VCaP (cell line): ENCODE results near the gene MAN2C1.
"Not testable (repeated sequence)": the region's sequence is repeated elsewhere in the genome, so short reads cannot be mapped to it uniquely, and the experiment has no call there.

Source experiments
- H3K27ac ChIP-seq: fragments of 450-650 bp; 2 replicates; pipeline ENCODE4 v1.5.1; 2017
- TF ChIP-seq, protein P1 (sequence below): fragments of 450-650 bp; conservative IDR thresholded peaks from 2 replicates; pipeline ENCODE4 v1.5.1; 2017; ENCODE audit warnings: mild to moderate bottlenecking, moderate library complexity

Gene MAN2C1

GRCh38 chr15:75354454-75354853 is 14.0 kb downstream of the MAN2C1 start:
- H3K27ac ChIP-seq = no peak overlapping the region
- TF ChIP-seq, protein P1, sequence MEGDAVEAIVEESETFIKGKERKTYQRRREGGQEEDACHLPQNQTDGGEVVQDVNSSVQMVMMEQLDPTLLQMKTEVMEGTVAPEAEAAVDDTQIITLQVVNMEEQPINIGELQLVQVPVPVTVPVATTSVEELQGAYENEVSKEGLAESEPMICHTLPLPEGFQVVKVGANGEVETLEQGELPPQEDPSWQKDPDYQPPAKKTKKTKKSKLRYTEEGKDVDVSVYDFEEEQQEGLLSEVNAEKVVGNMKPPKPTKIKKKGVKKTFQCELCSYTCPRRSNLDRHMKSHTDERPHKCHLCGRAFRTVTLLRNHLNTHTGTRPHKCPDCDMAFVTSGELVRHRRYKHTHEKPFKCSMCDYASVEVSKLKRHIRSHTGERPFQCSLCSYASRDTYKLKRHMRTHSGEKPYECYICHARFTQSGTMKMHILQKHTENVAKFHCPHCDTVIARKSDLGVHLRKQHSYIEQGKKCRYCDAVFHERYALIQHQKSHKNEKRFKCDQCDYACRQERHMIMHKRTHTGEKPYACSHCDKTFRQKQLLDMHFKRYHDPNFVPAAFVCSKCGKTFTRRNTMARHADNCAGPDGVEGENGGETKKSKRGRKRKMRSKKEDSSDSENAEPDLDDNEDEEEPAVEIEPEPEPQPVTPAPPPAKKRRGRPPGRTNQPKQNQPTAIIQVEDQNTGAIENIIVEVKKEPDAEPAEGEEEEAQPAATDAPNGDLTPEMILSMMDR = no peak

- TF ChIP-seq, protein P1 = no peak
- H3K27ac ChIP-seq = no peak overlapping the region
These were observed 14.8 kb downstream of the MAN2C1 start for GRCh38 chr15:75353604-75354003.

DNA sequence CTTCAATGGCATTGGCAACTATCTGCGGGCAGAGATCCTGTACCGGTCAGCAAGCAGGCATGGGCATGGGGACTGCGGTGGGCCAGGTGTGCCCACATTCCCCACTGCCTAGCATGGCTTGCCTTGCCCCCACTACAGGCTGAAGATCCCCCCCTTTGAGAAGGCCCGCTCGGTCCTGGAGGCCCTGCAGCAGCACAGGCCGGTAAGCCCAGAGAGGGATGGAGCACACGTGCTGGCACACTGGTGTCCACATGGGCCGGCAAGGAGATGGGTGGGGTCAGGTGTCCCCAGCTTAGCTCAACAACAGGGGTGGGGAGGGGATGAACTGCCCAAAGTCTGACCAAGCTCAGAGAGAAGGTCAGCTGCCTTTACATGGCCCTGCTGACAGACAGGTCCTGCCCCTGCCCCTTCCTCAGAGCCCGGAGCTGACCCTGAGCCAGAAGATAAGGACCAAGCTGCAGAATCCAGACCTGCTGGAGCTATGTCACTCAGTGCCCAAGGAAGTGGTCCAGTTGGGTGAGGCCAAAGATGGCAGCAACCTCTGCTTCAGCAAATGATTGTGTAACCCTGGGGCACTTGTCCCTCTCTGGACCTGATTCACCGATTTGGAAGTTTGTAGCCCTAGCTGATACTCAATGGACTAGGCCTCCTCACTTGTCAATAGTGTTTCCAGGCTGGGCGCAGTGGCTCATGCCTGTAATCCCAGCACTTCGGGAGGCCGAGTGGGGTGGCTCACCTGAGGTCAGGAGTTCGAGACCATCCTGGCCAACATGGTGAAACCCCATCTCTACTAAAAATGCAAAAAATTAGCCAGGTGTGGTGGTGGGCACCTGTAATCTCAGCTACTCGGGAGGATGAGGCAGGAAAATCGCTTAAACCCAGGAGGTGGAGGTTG is 16.0 kb downstream of the MAN2C1 start:
- TF ChIP-seq, protein P1 = no peak
- H3K27ac ChIP-seq = no peak overlapping the region

DNA sequence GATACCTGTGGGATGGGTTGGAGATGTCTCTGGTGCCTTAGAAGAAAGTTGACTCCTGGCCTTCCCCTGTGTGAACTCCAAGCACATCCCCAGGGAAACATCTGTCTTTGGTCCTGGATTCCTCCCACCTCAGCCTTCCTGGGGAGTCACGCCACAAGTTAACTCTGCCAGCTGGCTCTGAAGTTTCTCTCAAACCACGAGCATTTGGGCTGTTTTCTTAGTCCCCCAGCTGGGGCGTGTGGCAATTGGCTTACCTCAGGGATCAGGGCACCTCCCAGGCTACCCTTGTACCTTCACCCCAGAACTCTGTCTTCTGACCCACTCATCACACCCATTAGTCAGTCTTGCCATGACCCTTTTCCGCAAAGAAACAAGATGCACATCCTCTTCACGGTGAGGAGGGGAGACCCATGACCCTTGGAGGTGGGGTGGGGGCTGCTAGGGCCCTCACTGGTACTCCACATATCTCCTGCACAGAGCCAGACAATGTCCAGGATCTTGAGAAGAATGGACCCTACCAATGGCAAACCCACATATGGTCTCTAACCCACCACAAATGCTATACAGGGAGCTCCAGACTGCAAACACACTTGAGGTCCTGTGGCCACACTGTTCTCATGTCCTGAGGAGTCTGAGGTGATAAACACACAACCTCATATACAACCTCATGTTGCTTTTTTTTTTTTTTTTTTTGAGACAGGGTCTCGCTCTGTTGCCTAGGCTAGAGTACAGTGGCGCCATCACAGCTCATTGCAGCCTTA is 17.6 kb downstream of the MAN2C1 start:
- TF ChIP-seq, protein P1 = no peak
- H3K27ac ChIP-seq = no peak overlapping the region

GRCh38 chr15:75349851-75350588 is 18.4 kb downstream of the MAN2C1 start:
- no peak overlapping the region for H3K27ac ChIP-seq
- TF ChIP-seq, protein P1 = no peak

- H3K27ac ChIP-seq = not testable (repeated sequence)
These were observed 19.1 kb downstream of the MAN2C1 start for GRCh38 chr15:75349351-75349669.

DNA sequence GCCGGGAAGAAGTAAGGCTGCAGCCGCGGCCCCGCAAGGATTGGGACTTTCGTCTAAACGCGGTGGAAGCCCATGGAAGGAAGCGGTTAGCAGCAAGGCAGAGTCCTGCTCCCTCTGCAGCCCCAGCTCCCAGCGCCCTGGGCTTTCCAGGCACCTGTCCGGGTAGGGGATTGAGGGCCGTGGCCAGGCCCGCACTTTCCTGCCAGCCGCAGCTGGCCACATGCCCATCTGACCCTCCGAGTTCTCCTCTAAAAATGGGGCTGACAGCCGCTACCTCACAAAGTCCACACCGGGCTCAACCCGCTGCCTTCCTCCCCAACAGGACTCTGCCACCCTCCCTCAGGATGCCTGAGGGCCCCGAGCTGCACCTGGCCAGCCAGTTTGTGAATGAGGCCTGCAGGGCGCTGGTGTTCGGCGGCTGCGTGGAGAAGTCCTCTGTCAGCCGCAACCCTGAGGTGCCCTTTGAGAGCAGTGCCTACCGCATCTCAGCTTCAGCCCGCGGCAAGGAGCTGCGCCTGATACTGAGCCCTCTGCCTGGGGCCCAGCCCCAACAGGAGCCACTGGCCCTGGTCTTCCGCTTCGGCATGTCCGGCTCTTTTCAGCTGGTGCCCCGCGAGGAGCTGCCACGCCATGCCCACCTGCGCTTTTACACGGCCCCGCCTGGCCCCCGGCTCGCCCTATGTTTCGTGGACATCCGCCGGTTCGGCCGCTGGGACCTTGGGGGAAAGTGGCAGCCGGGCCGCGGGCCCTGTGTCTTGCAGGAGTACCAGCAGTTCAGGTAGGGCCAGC is 19.7 kb downstream of the MAN2C1 start:
- H3K27ac ChIP-seq = peak overlapping the region; percentile 84
- TF ChIP-seq, protein P1 = no peak
